ENCODE data around the gene CHCHD5. TPM values are rescaled to one million over a fixed set of nuclear protein-coding genes. Genes with fewer than 3 reads are reported as not detected.
A peak's percentile ranks its signal among the peaks of the same experiment; 100 is the strongest.

Gene CHCHD5
- total RNA-seq, 6 donors from 2014 or later = 13.6 to 44.9 (median 25.4) TPM

GRCh38 chr2:112541315-112542122 lies 42.9 kb upstream of the CHCHD5 start:
- whole genome bisulfite sequencing, 2 donors = 15 to 32% methylated on average over 16 to 34 of the region's 34 CpGs
- peak; percentile 93 for ATAC-seq (ENCODE audit: low FRiP score in 2 of 2)
- Histone ChIP-seq H3K9me3 (no peaks in the 10 kb centered on the region), H3K4me3 (peak overlapping the region; percentile 76 to 99 (median 97)), H3K4me1 (peaks cover 11 to 27% (median 14%) of the 10 kb centered on the region in 4 donors), H3K27ac (peak overlapping the region; percentile 86 to 93 (median 92)), H3K27me3 (no peaks in the 10 kb centered on the region), H3K36me3 (peaks cover 0 to 5% (median 0%) of the 10 kb centered on the region in 4 donors)
- TF ChIP-seq EP300 (IDR thresholded peaks at IDR 0.05) (no peak), POLR2A (IDR thresholded peaks at IDR 0.05) (peak in 3 of 4 donors; percentile 23 to 70 (median 48)), CTCF (IDR thresholded peaks at IDR 0.05) (no peak), POLR2AphosphoS5 (IDR thresholded peaks at IDR 0.05) (peak in 1 of 2 donors; percentile 36)
- DNase-seq = peak in 1 of 2 donors; percentile 87

- 0% methylated on average over 21 to 61 of the region's 67 CpGs for WGBS, 2 donors
These were observed 42.1 kb upstream of the CHCHD5 start, which contains the start of gene POLR1B for GRCh38 chr2:112542123-112542983. TSS of gene POLR1B (plus strand) at chr2:112542465. CDS start at chr2:112542495, 30 bp downstream.

GRCh38 chr2:112542984-112543661 lies 41.3 kb upstream of the CHCHD5 start:
- DNase-seq (no peak), ATAC-seq (ENCODE audit: low FRiP score in 2 of 2) (no peak)
- Histone ChIP-seq H3K4me3 (peak overlapping the region; percentile 76 to 99 (median 97)), H3K27me3 (no peaks in the 10 kb centered on the region), H3K9me3 (no peaks in the 10 kb centered on the region), H3K36me3 (peaks cover 0 to 13% (median 3%) of the 10 kb centered on the region in 4 donors), H3K27ac (peak overlapping the region in 2 of 4 donors; percentile 86 to 93), H3K4me1 (peaks cover 17 to 31% (median 20%) of the 10 kb centered on the region in 4 donors)
- TF ChIP-seq CTCF (IDR thresholded peaks at IDR 0.05) = no peak
- 6% methylated on average over 18 of the region's 18 CpGs for WGBS, 2 donors

More at GRCh38 chr2:112542123-112542983, 42.1 kb upstream of the CHCHD5 start, which contains the start of gene POLR1B:
- peak; percentile 89 to 91 for DNase-seq
- ATAC-seq (ENCODE audit: low FRiP score in 2 of 2) = peak; percentile 96 to 97
- H3K4me1 ChIP-seq = peaks cover 17 to 31% (median 18%) of the 10 kb centered on the region in 4 donors
- H3K36me3 ChIP-seq = peaks cover 0 to 6% (median under 1%) of the 10 kb centered on the region in 4 donors
- H3K4me3 ChIP-seq = peak within 1 kb of the TSS; percentile 76 to 99 (median 97)
- TF ChIP-seq EP300 (IDR thresholded peaks at IDR 0.05) = peak in 1 of 4 donors; percentile 10
- TF ChIP-seq POLR2AphosphoS5 (IDR thresholded peaks at IDR 0.05) = peak; percentile 33 to 36
- no peak for TF ChIP-seq CTCF (IDR thresholded peaks at IDR 0.05)
- peak in 1 of 4 donors; percentile 51 for TF ChIP-seq POLR2A (IDR thresholded peaks at IDR 0.05)
- H3K9me3 ChIP-seq = no peaks in the 10 kb centered on the region
- peak within 1 kb of the TSS; percentile 86 to 93 (median 92) for H3K27ac ChIP-seq
- no peaks in the 10 kb centered on the region for H3K27me3 ChIP-seq

GRCh38 chr2:112547333-112547732 lies 37.1 kb upstream of the CHCHD5 start:
- H3K27me3 ChIP-seq = no peaks in the 10 kb centered on the region
- TF ChIP-seq POLR2A (IDR thresholded peaks at IDR 0.05) = no peak
- TF ChIP-seq CTCF (IDR thresholded peaks at IDR 0.05) = no peak
- no peak for TF ChIP-seq EP300 (IDR thresholded peaks at IDR 0.05)
- TF ChIP-seq POLR2AphosphoS5 (IDR thresholded peaks at IDR 0.05) = peak; percentile 15 to 28
- WGBS, 2 donors = 46 to 51% methylated on average over 4 of the region's 4 CpGs
- H3K36me3 ChIP-seq = peaks cover 8 to 54% (median 22%) of the 10 kb centered on the region in 4 donors
- H3K4me3 ChIP-seq = no peak overlapping the region
- ATAC-seq (ENCODE audit: low FRiP score in 2 of 2) (peak in 1 of 2 donors; percentile 32), DNase-seq (peak in 1 of 2 donors; percentile 64)
- H3K4me1 ChIP-seq = peaks cover 14 to 22% (median 19%) of the 10 kb centered on the region in 4 donors
- no peaks in the 10 kb centered on the region for H3K9me3 ChIP-seq
- peak overlapping the region in 1 of 4 donors; percentile 13 for H3K27ac ChIP-seq
